ENCODE data around the gene CNKSR3. TPM values are rescaled to one million over a fixed set of nuclear protein-coding genes. Genes with fewer than 3 reads are reported as not detected.
A peak's percentile ranks its signal among the peaks of the same experiment; 100 is the strongest.

CNKSR3 gene
- polyA plus RNA-seq, 1 experiment = 5.2 TPM

DNA sequence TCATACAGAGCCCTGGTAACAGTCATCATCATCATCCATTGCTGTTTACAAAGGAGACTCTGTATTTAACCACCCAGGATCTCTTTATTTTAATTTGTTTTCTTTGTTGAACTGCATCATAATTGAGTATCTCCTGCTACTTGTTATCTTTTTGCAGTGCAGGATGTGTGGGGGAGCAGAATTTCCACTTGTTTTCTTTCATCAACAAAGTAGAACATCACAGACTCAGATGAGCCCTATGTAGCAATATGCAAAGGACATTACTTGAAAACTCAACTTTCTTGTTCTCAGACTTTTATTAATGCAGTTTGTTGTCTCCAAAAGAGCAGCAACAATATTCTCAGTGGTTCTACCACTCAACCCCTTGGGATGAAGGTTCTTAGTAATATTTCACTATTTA lies 115.2 kb downstream of the CNKSR3 start:
- no peak for DNase-seq (ENCODE audit: low read depth)
- Histone ChIP-seq H3K4me3 (ENCODE audit: low read depth, low read length) (no peak overlapping the region), H3K27me3 (ENCODE audit: control insufficient read depth, insufficient read depth, low read length) (no peaks in the 10 kb centered on the region), H3K36me3 (ENCODE audit: control insufficient read depth, insufficient read depth, low read length) (no peaks in the 10 kb centered on the region; the same call in 1 of the 2 replicates)
- TF ChIP-seq, protein P1, sequence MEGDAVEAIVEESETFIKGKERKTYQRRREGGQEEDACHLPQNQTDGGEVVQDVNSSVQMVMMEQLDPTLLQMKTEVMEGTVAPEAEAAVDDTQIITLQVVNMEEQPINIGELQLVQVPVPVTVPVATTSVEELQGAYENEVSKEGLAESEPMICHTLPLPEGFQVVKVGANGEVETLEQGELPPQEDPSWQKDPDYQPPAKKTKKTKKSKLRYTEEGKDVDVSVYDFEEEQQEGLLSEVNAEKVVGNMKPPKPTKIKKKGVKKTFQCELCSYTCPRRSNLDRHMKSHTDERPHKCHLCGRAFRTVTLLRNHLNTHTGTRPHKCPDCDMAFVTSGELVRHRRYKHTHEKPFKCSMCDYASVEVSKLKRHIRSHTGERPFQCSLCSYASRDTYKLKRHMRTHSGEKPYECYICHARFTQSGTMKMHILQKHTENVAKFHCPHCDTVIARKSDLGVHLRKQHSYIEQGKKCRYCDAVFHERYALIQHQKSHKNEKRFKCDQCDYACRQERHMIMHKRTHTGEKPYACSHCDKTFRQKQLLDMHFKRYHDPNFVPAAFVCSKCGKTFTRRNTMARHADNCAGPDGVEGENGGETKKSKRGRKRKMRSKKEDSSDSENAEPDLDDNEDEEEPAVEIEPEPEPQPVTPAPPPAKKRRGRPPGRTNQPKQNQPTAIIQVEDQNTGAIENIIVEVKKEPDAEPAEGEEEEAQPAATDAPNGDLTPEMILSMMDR (IDR thresholded peaks at IDR 0.05; ENCODE audit: insufficient read depth, low read depth, low read length) = no peak
- POLR2A ChIA-PET = no interaction called here
- CTCF ChIA-PET = no interaction called here

DNA sequence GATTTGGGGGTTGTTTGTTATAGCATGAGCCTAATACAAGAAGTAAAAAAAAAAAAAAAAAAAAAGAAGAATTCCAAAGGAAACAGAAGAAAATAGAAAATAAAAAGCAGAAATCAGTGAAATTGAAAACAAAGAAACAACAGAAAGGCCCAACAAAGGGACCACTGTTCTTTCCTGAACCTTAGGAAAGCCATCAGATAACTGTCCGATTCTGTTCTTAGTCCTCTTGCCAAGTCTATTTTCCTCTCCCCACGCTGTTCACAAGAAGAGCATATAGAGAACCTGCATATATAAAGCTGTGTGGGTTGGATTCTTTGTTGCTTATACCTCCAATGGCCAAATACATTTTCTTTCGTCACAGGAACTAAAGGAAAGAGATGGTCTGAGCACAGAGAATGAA lies 115.9 kb downstream of the CNKSR3 start:
- Histone ChIP-seq H3K27me3 (ENCODE audit: control insufficient read depth, insufficient read depth, low read length) (no peaks in the 10 kb centered on the region), H3K36me3 (ENCODE audit: control insufficient read depth, insufficient read depth, low read length) (no peaks in the 10 kb centered on the region; the same call in 1 of the 2 replicates), H3K4me3 (ENCODE audit: low read depth, low read length) (no peak overlapping the region)
- no peak for DNase-seq (ENCODE audit: low read depth)
- TF ChIP-seq, protein P1 (IDR thresholded peaks at IDR 0.05; ENCODE audit: insufficient read depth, low read depth, low read length) = no peak
- ChIA-PET POLR2A (no interaction called here), CTCF (no interaction called here)

DNA sequence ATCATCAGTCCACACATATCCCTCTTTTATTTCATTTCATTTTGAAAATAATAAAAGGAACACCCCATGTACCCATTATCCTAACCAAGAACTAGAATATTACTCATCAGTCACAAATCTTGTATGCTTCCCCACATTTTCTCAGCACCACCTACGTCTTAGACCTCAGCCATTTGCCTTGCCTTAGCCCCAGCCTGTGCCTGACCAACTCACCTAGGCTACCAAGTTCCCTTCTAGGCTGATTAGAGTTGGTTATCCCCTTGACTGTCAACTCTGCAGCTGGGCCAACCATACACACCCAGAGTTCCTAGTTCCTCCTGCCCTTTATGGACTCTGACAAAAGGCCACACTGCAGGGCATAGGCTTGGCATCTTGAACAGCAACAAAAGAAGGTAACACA lies 120.5 kb downstream of the CNKSR3 start:
- TF ChIP-seq, protein P1 (IDR thresholded peaks at IDR 0.05; ENCODE audit: insufficient read depth, low read depth, low read length) = no peak
- ChIA-PET POLR2A (no interaction called here), CTCF (no interaction called here)
- Histone ChIP-seq H3K27me3 (ENCODE audit: control insufficient read depth, insufficient read depth, low read length) (peaks cover 3% of the 10 kb centered on the region; the same call in 1 of the 2 replicates), H3K4me3 (ENCODE audit: low read depth, low read length) (no peak overlapping the region), H3K36me3 (ENCODE audit: control insufficient read depth, insufficient read depth, low read length) (no peaks in the 10 kb centered on the region)
- no peak for DNase-seq (ENCODE audit: low read depth)

DNA sequence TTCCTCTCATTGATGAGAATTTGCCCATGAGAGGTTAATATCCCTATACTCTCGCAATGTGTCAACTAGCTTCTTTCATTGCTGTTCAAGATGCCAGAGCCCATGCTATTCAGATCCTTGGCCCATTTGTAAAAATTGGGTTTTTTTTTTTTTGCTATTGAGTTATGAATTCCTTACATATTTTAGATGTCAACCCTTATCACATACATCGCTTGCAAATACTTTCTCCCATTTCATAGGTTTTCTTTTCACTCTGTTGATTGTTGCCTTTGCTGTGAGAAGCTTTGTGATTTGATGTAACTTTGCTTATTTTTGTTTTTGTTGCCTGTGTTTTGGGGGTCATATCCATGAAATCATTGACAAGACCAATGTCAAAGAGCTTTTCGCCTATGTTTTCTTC lies 121.7 kb downstream of the CNKSR3 start:
- H3K4me3 ChIP-seq (ENCODE audit: low read depth, low read length) = no peak overlapping the region
- DNase-seq (ENCODE audit: low read depth) = no peak
- no peaks in the 10 kb centered on the region; the same call in 1 of the 2 replicates for H3K36me3 ChIP-seq (ENCODE audit: control insufficient read depth, insufficient read depth, low read length)
- ChIA-PET CTCF (interaction anchor here (0.6 kb wide), 1 partner anchor 181 kb away, joined by 3 read pairs; no protein-coding TSS in a partner anchor), POLR2A (no interaction called here)
- peaks cover 3% of the 10 kb centered on the region; the same call in 1 of the 2 replicates for H3K27me3 ChIP-seq (ENCODE audit: control insufficient read depth, insufficient read depth, low read length)
- TF ChIP-seq, protein P1 (IDR thresholded peaks at IDR 0.05; ENCODE audit: insufficient read depth, low read depth, low read length) = no peak

DNA sequence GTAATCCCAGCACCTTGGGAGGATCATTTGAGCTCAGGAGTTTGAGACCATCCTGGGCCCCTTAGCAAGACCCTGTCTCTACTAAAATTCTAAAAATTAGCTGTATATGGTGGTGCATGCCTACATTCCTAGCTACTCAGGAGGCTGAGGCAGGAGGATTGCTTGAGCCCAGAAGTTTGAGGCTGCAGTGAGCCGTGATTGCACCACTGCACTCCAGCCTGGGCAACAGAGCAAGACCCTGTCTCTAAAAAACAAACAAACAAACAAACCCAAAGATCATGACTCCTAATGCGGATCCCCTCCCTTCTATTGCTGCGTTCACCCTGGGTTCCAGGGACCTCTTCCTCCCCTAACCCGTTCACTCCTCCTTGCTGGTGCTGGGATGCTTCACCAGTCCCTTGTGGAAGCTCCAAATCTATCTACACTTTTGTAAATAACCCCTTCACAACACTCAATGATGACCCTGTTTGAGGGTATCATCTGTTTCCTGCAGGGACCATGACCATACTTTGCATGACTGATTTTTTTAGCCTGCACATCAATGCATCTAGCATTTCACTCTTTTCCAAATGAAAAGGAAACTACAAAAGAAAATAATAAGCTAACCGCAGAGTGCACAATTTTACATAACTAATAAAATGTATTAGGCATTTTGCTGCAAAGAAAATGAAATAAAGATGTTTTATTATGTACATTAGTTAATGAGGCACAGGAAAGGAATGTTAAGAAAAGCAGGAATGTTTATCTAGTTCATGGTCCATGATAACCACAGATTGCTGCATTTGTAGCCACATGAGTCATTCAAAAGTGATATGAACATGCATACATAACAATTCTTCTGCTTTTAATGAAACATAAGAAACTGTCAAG lies 123.4 kb downstream of the CNKSR3 start:
- POLR2A ChIA-PET = interaction anchor here (0.5 to 0.7 kb wide), 2 partner anchors 13 to 286 kb away, joined by 3 to 6 read pairs; no protein-coding TSS in a partner anchor
- TF ChIP-seq, protein P1 (IDR thresholded peaks at IDR 0.05; ENCODE audit: insufficient read depth, low read depth, low read length) = no peak
- Histone ChIP-seq H3K27me3 (ENCODE audit: control insufficient read depth, insufficient read depth, low read length) (peaks cover 3% of the 10 kb centered on the region; the same call in 1 of the 2 replicates), H3K36me3 (ENCODE audit: control insufficient read depth, insufficient read depth, low read length) (no peaks in the 10 kb centered on the region; the same call in 1 of the 2 replicates), H3K4me3 (ENCODE audit: low read depth, low read length) (no peak overlapping the region)
- DNase-seq (ENCODE audit: low read depth) = peak; percentile 85
- CTCF ChIA-PET = interaction anchor here (0.7 to 1.2 kb wide), 3 partner anchors 12 to 232 kb away, joined by 3 to 5 read pairs (median 4); no protein-coding TSS in a partner anchor

All from BJ (cell line).